Breast epithelium (tissue), 4 donors: ENCODE results near the gene TNFAIP8. TPM values are rescaled to one million over a fixed set of nuclear protein-coding genes. Genes with fewer than 3 reads are reported as not detected.

ENCODE experiments used
- DNase-seq, 2 donors: peaks; one replicate each; pipeline ENCODE4 v3.0.0-alpha.2; 2019; ENCODE audit warnings: low spot score in 2 of 2
- H3K27ac ChIP-seq, 2 donors: fragments of 200-600 bp; sonication (generic) in 1 of 2; one replicate each; pipeline ENCODE4 v1.5.1; 2016 to 2019; ENCODE audit warnings: mild to moderate bottlenecking in 1 of 2
- H3K27me3 ChIP-seq, 2 donors: fragments of 200-600 bp; sonication (generic) in 1 of 2; one replicate each; pipeline versions ENCODE4 v1.5.1 to v1.6.0; 2017 to 2019; ENCODE audit warnings: control low read depth in 1 of 2, mild to moderate bottlenecking in 1 of 2
- H3K36me3 ChIP-seq: fragments of 200-600 bp; one replicate; pipeline ENCODE4 v1.5.1; 2019
- H3K4me1 ChIP-seq, 2 donors: fragments of 200-600 bp; sonication (generic); one replicate each; pipeline ENCODE4 v1.5.1; 2016 to 2019; ENCODE audit warnings: control low read depth in 1 of 2
- H3K4me3 ChIP-seq, 3 donors: fragments of 200-600 bp; sonication (generic); 1 replicate in 2 of 3; 2 replicates in 1 of 3; pipeline ENCODE4 v1.5.1; 2016 to 2019; ENCODE audit warnings: mild to moderate bottlenecking in 3 of 3, moderate library complexity in 2 of 3
- H3K9me3 ChIP-seq, 2 donors: fragments of 200-600 bp; sonication (generic) in 1 of 2; one replicate each; pipeline ENCODE4 v1.5.1; 2016 to 2019; ENCODE audit warnings: control low read depth in 1 of 2
- POLR2A ChIP-seq: fragments of 450-650 bp; IDR thresholded peaks from one replicate; pipeline ENCODE4 v1.6.1; 2016; ENCODE audit warnings: antibody characterized with exemption, mild to moderate bottlenecking, moderate library complexity
- POLR2AphosphoS5 ChIP-seq, 3 donors: sonication (generic); formaldehyde crosslinking; IDR thresholded peaks; one replicate each; pipeline ENCODE4 v1.6.1; 2017; ENCODE audit warnings: antibody characterized with exemption in 3 of 3
- intact Hi-C: fragments of 100-400 bp; cut with DNase I; formaldehyde crosslinking; loops from one replicate; pipeline ENCODE4 v1.15.1; 2023; ENCODE audit warnings: low total_unique reads
- total RNA-seq, 3 donors: library from RNA; depleted of rRNA; stranded (reverse); fragments of >200 nt; gene quantifications; one replicate each; pipeline ENCODE4 v1.1.0, GENCODE V29; 2016
- TF ChIP-seq, protein P1 (sequence below), 3 donors: fragments of 450-650 bp; IDR thresholded peaks; one replicate each; pipeline ENCODE4 v1.5.1; 2016 to 2017; ENCODE audit warnings: antibody characterized with exemption in 3 of 3, mild to moderate bottlenecking in 3 of 3, moderate library complexity in 3 of 3

Gene TNFAIP8
- total RNA-seq, 3 donors from 2014 or later, result 35.4 to 167 (median 37.3) TPM

GRCh38 chr5:119329666-119330065 lies 26.2 kb upstream of the TNFAIP8 start:
- intact Hi-C loops, result no loop called here
- H3K4me3 ChIP-seq, result no peak overlapping the region
- H3K4me1 ChIP-seq, result peaks cover 0 to under 1% of the 10 kb centered on the region in 2 donors
- DNase-seq, result no peak
- TF ChIP-seq, protein P1, sequence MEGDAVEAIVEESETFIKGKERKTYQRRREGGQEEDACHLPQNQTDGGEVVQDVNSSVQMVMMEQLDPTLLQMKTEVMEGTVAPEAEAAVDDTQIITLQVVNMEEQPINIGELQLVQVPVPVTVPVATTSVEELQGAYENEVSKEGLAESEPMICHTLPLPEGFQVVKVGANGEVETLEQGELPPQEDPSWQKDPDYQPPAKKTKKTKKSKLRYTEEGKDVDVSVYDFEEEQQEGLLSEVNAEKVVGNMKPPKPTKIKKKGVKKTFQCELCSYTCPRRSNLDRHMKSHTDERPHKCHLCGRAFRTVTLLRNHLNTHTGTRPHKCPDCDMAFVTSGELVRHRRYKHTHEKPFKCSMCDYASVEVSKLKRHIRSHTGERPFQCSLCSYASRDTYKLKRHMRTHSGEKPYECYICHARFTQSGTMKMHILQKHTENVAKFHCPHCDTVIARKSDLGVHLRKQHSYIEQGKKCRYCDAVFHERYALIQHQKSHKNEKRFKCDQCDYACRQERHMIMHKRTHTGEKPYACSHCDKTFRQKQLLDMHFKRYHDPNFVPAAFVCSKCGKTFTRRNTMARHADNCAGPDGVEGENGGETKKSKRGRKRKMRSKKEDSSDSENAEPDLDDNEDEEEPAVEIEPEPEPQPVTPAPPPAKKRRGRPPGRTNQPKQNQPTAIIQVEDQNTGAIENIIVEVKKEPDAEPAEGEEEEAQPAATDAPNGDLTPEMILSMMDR (IDR thresholded peaks at IDR 0.05), result no peak
- TF ChIP-seq POLR2A (no peak), POLR2AphosphoS5 (IDR thresholded peaks at IDR 0.05) (no peak)
- no peaks in the 10 kb centered on the region for H3K27me3 ChIP-seq
- no peaks in the 10 kb centered on the region for H3K36me3 ChIP-seq
- no peak overlapping the region for H3K27ac ChIP-seq
- H3K9me3 ChIP-seq, result no peaks in the 10 kb centered on the region

DNA sequence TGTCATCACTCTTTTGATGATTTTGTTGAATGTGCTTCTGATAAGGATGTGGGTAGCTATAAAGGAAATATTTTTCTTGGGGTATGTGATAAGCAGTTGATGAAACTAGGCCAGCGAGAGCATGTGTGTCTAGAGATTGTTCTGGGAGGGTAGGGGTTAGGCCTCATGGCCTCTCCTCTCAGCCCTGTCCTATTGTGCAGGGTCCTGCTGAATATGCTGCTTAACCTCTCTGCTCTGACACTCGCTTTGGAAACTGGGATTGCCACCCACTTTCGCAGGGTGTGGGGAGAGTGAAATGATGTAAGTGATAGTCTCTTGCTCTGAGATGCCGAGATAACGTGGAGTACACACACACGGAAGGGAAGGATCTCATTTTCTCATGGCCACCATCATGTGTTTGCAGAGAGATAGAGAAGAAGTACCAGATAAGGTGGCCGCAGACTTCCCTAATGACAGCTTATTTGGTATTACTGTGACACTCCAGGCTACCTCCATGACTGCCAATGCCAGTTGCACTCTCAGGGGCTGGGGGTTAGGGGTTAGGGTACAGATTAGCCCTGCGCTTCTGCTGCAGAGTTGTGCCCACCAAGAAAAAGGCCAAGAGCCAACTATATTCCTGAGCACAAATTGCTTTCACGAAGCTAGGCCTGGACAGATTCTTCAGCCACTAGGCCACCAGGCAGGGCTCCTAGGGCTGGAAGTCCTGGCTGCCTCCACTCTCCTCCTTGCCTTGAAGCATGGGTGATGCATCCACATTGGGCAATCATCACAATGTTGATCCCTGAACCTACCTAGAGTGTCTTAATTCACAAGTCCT lies 25.2 kb upstream of the TNFAIP8 start:
- no peak overlapping the region for H3K4me3 ChIP-seq
- no peak overlapping the region for H3K27ac ChIP-seq
- no peaks in the 10 kb centered on the region for H3K36me3 ChIP-seq
- TF ChIP-seq POLR2A, result no peak
- no peak for TF ChIP-seq POLR2AphosphoS5 (IDR thresholded peaks at IDR 0.05)
- TF ChIP-seq, protein P1 (IDR thresholded peaks at IDR 0.05), result no peak
- no peaks in the 10 kb centered on the region for H3K27me3 ChIP-seq
- H3K9me3 ChIP-seq, result no peaks in the 10 kb centered on the region
- DNase-seq, result no peak
- intact Hi-C loops, result no loop called here
- peaks cover 0 to 3% of the 10 kb centered on the region in 2 donors for H3K4me1 ChIP-seq

DNA sequence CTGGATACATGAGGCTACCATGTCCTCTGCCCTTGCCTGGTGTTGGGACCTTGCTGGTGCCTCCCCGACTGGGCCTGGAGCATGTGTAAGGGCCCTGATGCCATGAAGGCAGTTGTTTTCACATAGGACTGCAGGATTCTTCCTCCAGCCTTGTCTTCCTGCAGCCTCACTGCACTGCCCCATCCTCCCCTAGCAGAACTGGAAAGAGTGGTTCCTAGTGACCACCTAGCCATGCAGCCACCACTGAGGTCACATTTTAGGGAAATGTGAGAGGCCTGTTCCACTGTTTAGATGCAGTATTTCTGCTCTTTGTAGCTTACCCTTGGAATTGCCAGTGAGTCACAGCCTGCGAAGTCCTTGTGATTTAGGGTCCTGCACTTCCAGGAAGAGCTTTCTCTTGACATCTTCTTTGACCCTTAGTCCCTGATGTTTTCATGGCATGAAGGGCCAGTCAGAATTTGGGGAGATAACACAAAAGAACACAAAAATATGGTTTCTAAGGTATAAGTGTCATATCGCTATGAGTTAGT lies 24.2 kb upstream of the TNFAIP8 start:
- H3K9me3 ChIP-seq, result no peaks in the 10 kb centered on the region

DNA sequence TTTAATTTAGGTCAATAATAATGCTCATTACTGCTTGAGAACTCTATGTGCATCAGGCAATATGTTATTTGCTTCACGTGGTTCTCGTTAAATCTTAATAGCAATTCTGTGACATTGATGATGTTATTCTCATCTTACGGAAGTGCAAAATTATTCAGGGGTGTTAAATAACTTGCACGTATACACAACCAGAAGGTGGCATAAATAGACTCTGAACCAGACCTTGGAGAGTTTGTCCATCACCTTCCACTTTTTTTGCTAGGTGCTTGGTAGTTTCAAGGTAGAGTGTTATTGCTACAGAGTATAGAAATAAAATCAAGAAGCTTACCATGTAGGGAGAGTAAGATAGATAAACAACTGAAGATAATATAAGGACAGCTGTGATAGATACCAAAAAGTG lies 23.6 kb upstream of the TNFAIP8 start:
- no peak overlapping the region for H3K27ac ChIP-seq
- intact Hi-C loops, result no loop called here

More for the DNA sequence above, 24.2 kb upstream of the TNFAIP8 start:
- H3K4me1 ChIP-seq, result peaks cover 0 to 3% of the 10 kb centered on the region in 2 donors
- no peaks in the 10 kb centered on the region for H3K27me3 ChIP-seq
- DNase-seq, result no peak
- intact Hi-C loops, result no loop called here
- H3K36me3 ChIP-seq, result no peaks in the 10 kb centered on the region
- H3K4me3 ChIP-seq, result no peak overlapping the region
- TF ChIP-seq, protein P1 (IDR thresholded peaks at IDR 0.05), result no peak
- TF ChIP-seq POLR2AphosphoS5 (IDR thresholded peaks at IDR 0.05), result no peak
- no peak for TF ChIP-seq POLR2A
- H3K27ac ChIP-seq, result no peak overlapping the region

More for the DNA sequence above, 23.6 kb upstream of the TNFAIP8 start:
- Histone ChIP-seq H3K9me3 (no peaks in the 10 kb centered on the region), H3K36me3 (no peaks in the 10 kb centered on the region), H3K4me3 (no peak overlapping the region), H3K27me3 (no peaks in the 10 kb centered on the region), H3K4me1 (peaks cover 0 to 3% of the 10 kb centered on the region in 2 donors)
- no peak for DNase-seq
- TF ChIP-seq POLR2A (no peak), POLR2AphosphoS5 (IDR thresholded peaks at IDR 0.05) (no peak)
- TF ChIP-seq, protein P1 (IDR thresholded peaks at IDR 0.05), result no peak
